Measurements from ENCODE around the gene HTR4. TPM values are rescaled to one million over a fixed set of nuclear protein-coding genes. Genes with fewer than 3 reads are reported as not detected.

The HTR4 gene
- total RNA-seq, 1 experiment from 2014 or later = not detected

GRCh38 chr5:148584103-148584502, 70.2 kb downstream of the HTR4 start:
- DNase-seq (ENCODE audit: low read depth, low spot score) (no peak), ATAC-seq (no peak)
- RAD21 ChIA-PET (ENCODE audit: low non-redundant PET in 1 of 2, low total read pairs in 2 of 2, uncharacterized antibody in 2 of 2, unreplicated experiment in 2 of 2) = no interaction called here
- no peaks in the 10 kb centered on the region for H3K4me1 ChIP-seq (ENCODE audit: control insufficient read depth in 1 of 2, insufficient read depth in 2 of 2, low read length in 2 of 2)
- H3K9me3 ChIP-seq (ENCODE audit: control insufficient read depth in 1 of 2, insufficient read depth in 1 of 2, low read depth in 1 of 2, low read length in 2 of 2) = no peaks in the 10 kb centered on the region
- H3K4me3 ChIP-seq (replicated peaks in 1 of 2; ENCODE audit: low read depth in 1 of 2, low read length in 2 of 2) = no peak overlapping the region
- no peak overlapping the region for H3K9ac ChIP-seq (ENCODE audit: low read length)
- no peaks in the 10 kb centered on the region for H3K36me3 ChIP-seq (ENCODE audit: control insufficient read depth in 1 of 2, insufficient read depth in 2 of 2, low read length in 2 of 2)
- intact Hi-C loops (cut with micrococcal nuclease) = no loop called here
- no peak overlapping the region for H2AFZ ChIP-seq (ENCODE audit: low read depth, low read length, poor library complexity, severe bottlenecking)
- no peak overlapping the region for H3K27ac ChIP-seq (ENCODE audit: low read depth, low read length)
- TF ChIP-seq EGR1 (IDR thresholded peaks at IDR 0.05; ENCODE audit: low read depth) (no peak), SP1 (IDR thresholded peaks at IDR 0.05; ENCODE audit: low read depth) (no peak), ZFX (IDR thresholded peaks at IDR 0.05) (no peak), EZH2 (IDR thresholded peaks at IDR 0.05) (no peak), ZNF274 (IDR thresholded peaks at IDR 0.05; ENCODE audit: low read depth, low read length) (no peak), FOSL1 (IDR thresholded peaks at IDR 0.05; ENCODE audit: low read depth) (no peak), JUND (IDR thresholded peaks at IDR 0.05) (no peak), TCF7L2 (IDR thresholded peaks at IDR 0.05; ENCODE audit: borderline replicate concordance, extremely low read depth, insufficient read depth, insufficient read length) (no peak), EZH2phosphoT487 (IDR thresholded peaks at IDR 0.05; ENCODE audit: borderline replicate concordance) (no peak), CTCF (IDR thresholded peaks at IDR 0.05 in 2 of 3, conservative IDR thresholded peaks at IDR 0.05 in 1 of 3; ENCODE audit: borderline replicate concordance in 1 of 3, insufficient read depth in 1 of 3, low read depth in 2 of 3, low read length in 2 of 3) (no peak), ELF1 (IDR thresholded peaks at IDR 0.05; ENCODE audit: borderline replicate concordance, low read depth) (no peak), CBX3 (IDR thresholded peaks at IDR 0.05; ENCODE audit: low read depth) (no peak), POLR2A (IDR thresholded peaks at IDR 0.05; ENCODE audit: borderline replicate concordance, extremely low read depth, insufficient read depth, insufficient read length) (no peak), ATF3 (IDR thresholded peaks at IDR 0.05) (no peak), SIN3A (IDR thresholded peaks at IDR 0.05; ENCODE audit: low read depth) (no peak), YY1 (IDR thresholded peaks at IDR 0.05; ENCODE audit: extremely low read depth, insufficient replicate concordance, low read depth, low read length) (no peak)
- TF ChIP-seq, protein P1, sequence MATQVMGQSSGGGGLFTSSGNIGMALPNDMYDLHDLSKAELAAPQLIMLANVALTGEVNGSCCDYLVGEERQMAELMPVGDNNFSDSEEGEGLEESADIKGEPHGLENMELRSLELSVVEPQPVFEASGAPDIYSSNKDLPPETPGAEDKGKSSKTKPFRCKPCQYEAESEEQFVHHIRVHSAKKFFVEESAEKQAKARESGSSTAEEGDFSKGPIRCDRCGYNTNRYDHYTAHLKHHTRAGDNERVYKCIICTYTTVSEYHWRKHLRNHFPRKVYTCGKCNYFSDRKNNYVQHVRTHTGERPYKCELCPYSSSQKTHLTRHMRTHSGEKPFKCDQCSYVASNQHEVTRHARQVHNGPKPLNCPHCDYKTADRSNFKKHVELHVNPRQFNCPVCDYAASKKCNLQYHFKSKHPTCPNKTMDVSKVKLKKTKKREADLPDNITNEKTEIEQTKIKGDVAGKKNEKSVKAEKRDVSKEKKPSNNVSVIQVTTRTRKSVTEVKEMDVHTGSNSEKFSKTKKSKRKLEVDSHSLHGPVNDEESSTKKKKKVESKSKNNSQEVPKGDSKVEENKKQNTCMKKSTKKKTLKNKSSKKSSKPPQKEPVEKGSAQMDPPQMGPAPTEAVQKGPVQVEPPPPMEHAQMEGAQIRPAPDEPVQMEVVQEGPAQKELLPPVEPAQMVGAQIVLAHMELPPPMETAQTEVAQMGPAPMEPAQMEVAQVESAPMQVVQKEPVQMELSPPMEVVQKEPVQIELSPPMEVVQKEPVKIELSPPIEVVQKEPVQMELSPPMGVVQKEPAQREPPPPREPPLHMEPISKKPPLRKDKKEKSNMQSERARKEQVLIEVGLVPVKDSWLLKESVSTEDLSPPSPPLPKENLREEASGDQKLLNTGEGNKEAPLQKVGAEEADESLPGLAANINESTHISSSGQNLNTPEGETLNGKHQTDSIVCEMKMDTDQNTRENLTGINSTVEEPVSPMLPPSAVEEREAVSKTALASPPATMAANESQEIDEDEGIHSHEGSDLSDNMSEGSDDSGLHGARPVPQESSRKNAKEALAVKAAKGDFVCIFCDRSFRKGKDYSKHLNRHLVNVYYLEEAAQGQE (IDR thresholded peaks at IDR 0.05; ENCODE audit: low read depth) = no peak
- H3K9me2 ChIP-seq (ENCODE audit: insufficient read depth) = no peaks in the 10 kb centered on the region
- no peak overlapping the region for H3K4me2 ChIP-seq (ENCODE audit: low read length)
- H3K79me2 ChIP-seq (ENCODE audit: insufficient read depth, low read length) = no peaks in the 10 kb centered on the region
- no peaks in the 10 kb centered on the region for H4K20me1 ChIP-seq (ENCODE audit: insufficient read depth)
- BruUV-seq (replicated peaks) = no TSS peak
- CTCF ChIA-PET = no interaction called here
- POLR2A ChIA-PET = no interaction called here
- H3K27me3 ChIP-seq (ENCODE audit: insufficient read depth, low read length) = peaks cover 5% of the 10 kb centered on the region; the same call in 1 of the 2 replicates
